ENCODE measurements around the gene DPH2. TPM values are rescaled to one million over a fixed set of nuclear protein-coding genes. Genes with fewer than 3 reads are reported as not detected.

The DPH2 gene
- 25.7 and 30.2 TPM in 2 replicates for total RNA-seq (ENCODE audit: low replicate concordance)
- long read RNA-seq, transcript DPH2-209 (6 exons, 2,414 nt) = minor isoform, 5 of 62 reads
- long read RNA-seq, transcript DPH2-201 (6 exons, 2,472 nt) = major isoform, 42 of 62 reads
- long read RNA-seq, partial matches to known transcripts = 6 of 62 reads
- long read RNA-seq, other reads (novel, unspliced or antisense) = 8 of 62 reads

GRCh38 chr1:43969746-43970466, at the start of gene DPH2:
Gene DPH2, plus strand, starts transcription at chr1:43970010. Its CDS starts 166 bp downstream, at chr1:43970176.
- peak; percentile 13 for TF ChIP-seq CTCF (conservative IDR thresholded peaks at IDR 0.05)
- Mint-ChIP-seq H3K4me3 (peak within 1 kb of the TSS; percentile 96), H3K27me3 (no peaks in the 10 kb centered on the region), H3K36me3 (peaks cover 3% of the 10 kb centered on the region), H3K9me3 (no peaks in the 10 kb centered on the region), H3K4me1 (ENCODE audit: unreplicated experiment) (peaks cover 23% of the 10 kb centered on the region), H3K27ac (peak within 1 kb of the TSS; percentile 85)
- DNase-seq (ENCODE audit: extremely low spot score, unreplicated experiment) = peak; percentile 93

GRCh38 chr1:43921022-43921421, 48.8 kb upstream of the DPH2 start:
- no peaks in the 10 kb centered on the region for H3K9me3 Mint-ChIP-seq
- H3K4me3 Mint-ChIP-seq = no peak overlapping the region
- TF ChIP-seq CTCF (conservative IDR thresholded peaks at IDR 0.05) = no peak
- H3K27me3 Mint-ChIP-seq = peaks cover 3% of the 10 kb centered on the region
- H3K4me1 Mint-ChIP-seq (ENCODE audit: unreplicated experiment) = no peaks in the 10 kb centered on the region
- H3K36me3 Mint-ChIP-seq = peaks cover 12% of the 10 kb centered on the region
- DNase-seq (ENCODE audit: extremely low spot score, unreplicated experiment) = no peak
- no peak overlapping the region for H3K27ac Mint-ChIP-seq

GRCh38 chr1:43924516-43924915, 45.3 kb upstream of the DPH2 start:
- no peak overlapping the region for H3K4me3 Mint-ChIP-seq
- TF ChIP-seq CTCF (conservative IDR thresholded peaks at IDR 0.05) = no peak
- H3K36me3 Mint-ChIP-seq = peaks cover 18% of the 10 kb centered on the region
- H3K4me1 Mint-ChIP-seq (ENCODE audit: unreplicated experiment) = no peaks in the 10 kb centered on the region
- no peak for DNase-seq (ENCODE audit: extremely low spot score, unreplicated experiment)
- no peaks in the 10 kb centered on the region for H3K9me3 Mint-ChIP-seq
- no peak overlapping the region for H3K27ac Mint-ChIP-seq
- H3K27me3 Mint-ChIP-seq = peaks cover 3% of the 10 kb centered on the region

GRCh38 chr1:43925846-43926245, 44.0 kb upstream of the DPH2 start:
- DNase-seq (ENCODE audit: extremely low spot score, unreplicated experiment) = no peak
- no peaks in the 10 kb centered on the region for H3K4me1 Mint-ChIP-seq (ENCODE audit: unreplicated experiment)
- TF ChIP-seq CTCF (conservative IDR thresholded peaks at IDR 0.05) = no peak
- peaks cover 18% of the 10 kb centered on the region for H3K36me3 Mint-ChIP-seq
- H3K4me3 Mint-ChIP-seq = no peak overlapping the region
- H3K9me3 Mint-ChIP-seq = no peaks in the 10 kb centered on the region
- peak overlapping the region; percentile 19 for H3K27ac Mint-ChIP-seq
- peaks cover 3% of the 10 kb centered on the region for H3K27me3 Mint-ChIP-seq

- peaks cover 20% of the 10 kb centered on the region for H3K4me1 Mint-ChIP-seq (ENCODE audit: unreplicated experiment)
- peaks cover 12% of the 10 kb centered on the region for H3K36me3 Mint-ChIP-seq
Observed at GRCh38 chr1:43930168-43930948, 39.5 kb upstream of the DPH2 start.

More at GRCh38 chr1:43930168-43930948, 39.5 kb upstream of the DPH2 start:
- TF ChIP-seq CTCF (conservative IDR thresholded peaks at IDR 0.05) = peak; percentile 64
- H3K27ac Mint-ChIP-seq = no peak overlapping the region
- H3K9me3 Mint-ChIP-seq = no peaks in the 10 kb centered on the region
- no peak overlapping the region for H3K4me3 Mint-ChIP-seq
- DNase-seq (ENCODE audit: extremely low spot score, unreplicated experiment) = no peak
- peaks cover 15% of the 10 kb centered on the region for H3K27me3 Mint-ChIP-seq
